ENCODE measurements around the gene PRDX6.

PRDX6 gene

GRCh38 chr1:173507205-173507846, 30.2 kb downstream of the PRDX6 start:
- no peak for TF ChIP-seq CTCF (IDR thresholded peaks at IDR 0.05)

- no peak for TF ChIP-seq CTCF (IDR thresholded peaks at IDR 0.05)
Measured at GRCh38 chr1:173507847-173508209, 30.7 kb downstream of the PRDX6 start.

DNA sequence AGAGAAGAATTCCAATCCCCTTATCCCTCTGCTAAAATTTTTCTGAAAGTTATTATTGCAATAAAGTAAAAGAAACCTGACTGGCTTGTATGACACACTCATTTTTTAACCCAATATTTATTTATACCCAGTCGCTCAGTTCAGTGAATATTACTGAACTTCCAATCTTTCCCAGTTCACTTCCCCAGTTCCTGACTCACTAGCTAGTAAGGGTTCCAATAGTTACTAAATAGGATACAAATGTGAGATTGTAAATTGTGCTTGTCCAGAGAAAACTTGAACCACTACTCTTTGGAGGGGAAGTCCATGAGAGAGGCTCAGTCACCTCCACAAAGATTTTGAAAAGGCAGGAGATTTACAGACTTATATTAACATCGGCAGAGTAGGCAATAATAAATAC, 31.4 kb downstream of the PRDX6 start:
- TF ChIP-seq CTCF (IDR thresholded peaks at IDR 0.05): no peak

DNA sequence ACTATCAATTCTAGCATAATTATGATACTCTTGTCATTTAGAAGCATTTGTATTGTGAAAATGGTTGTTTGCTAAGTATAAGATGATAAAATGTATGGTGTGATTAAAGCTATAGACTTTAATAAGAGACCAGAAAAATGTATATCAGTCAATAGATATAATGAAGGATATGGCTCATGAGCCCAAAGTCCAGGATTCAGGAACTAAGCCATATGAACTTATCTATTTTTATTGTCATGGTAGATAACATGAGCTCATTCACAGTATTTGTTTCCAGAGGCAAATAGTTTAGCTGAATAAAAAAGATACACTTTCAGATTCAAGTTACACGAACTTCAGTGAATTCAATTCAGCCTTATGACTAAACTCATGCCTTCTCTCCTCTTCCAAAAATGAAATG, 32.7 kb downstream of the PRDX6 start:
- TF ChIP-seq CTCF (IDR thresholded peaks at IDR 0.05): no peak

- no peak for TF ChIP-seq CTCF (IDR thresholded peaks at IDR 0.05)
Measured at GRCh38 chr1:173520799-173521198, 43.7 kb downstream of the PRDX6 start.

DNA sequence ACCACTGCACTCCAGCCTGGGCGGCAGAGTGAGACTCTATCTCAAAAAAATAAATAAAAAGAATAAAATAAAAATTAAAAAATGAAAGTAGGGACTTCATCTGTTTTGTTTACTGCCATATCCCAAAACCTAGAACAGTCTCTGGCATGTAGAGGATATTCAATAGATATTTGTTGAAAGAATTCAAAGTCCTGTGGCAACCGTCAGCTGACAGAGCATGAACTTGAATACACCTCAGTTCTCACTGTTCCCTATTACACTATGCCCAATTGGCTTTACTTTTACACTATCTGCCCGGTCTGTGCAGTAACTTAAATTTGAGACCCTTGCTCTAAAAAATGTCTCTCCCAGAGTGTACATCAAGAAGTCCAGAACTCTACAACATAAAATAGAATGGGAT, 46.2 kb downstream of the PRDX6 start:
- no peak for TF ChIP-seq CTCF (IDR thresholded peaks at IDR 0.05)

- TF ChIP-seq CTCF (IDR thresholded peaks at IDR 0.05): no peak
Measured at GRCh38 chr1:173525926-173526325, 48.8 kb downstream of the PRDX6 start.

Data from LNCAP (cell line).